Left lung (tissue), 10 donors: ENCODE data around the gene DYNC2LI1. TPM values are rescaled to one million over a fixed set of nuclear protein-coding genes. Genes with fewer than 3 reads are reported as not detected.

ENCODE experiments used
- ATAC-seq: fragments of 200-7000 bp; cut with Tn5 transposase; one replicate; pipeline ENCODE4 v1.9.1; 2020; ENCODE audit warnings: moderate library complexity
- DNase-seq, 4 donors: peaks; one replicate each; pipeline ENCODE4 v3.0.0-alpha.2; 2013 to 2020
- H3K27ac ChIP-seq, 2 donors: fragments of 200-600 bp; sonication (generic) in 1 of 2; one replicate each; pipeline versions ENCODE4 v1.5.0 to v1.8.0; 2020 to 2021
- H3K27me3 ChIP-seq, 2 donors: fragments of 200-600 bp; sonication (generic) in 1 of 2; one replicate each; pipeline versions ENCODE4 v1.5.0 to v1.8.0; 2020 to 2021
- H3K36me3 ChIP-seq, 2 donors: fragments of 200-600 bp; sonication (generic) in 1 of 2; one replicate each; pipeline versions ENCODE4 v1.5.0 to v1.8.0; 2020 to 2021
- H3K4me1 ChIP-seq, 2 donors: fragments of 200-600 bp; one replicate each; pipeline ENCODE4 v1.8.0; 2021
- H3K4me3 ChIP-seq, 2 donors: fragments of 200-600 bp; sonication (generic) in 1 of 2; one replicate each; pipeline versions ENCODE4 v1.5.0 to v1.8.0; 2020 to 2021; ENCODE audit warnings: mild to moderate bottlenecking in 1 of 2
- H3K9me3 ChIP-seq, 2 donors: fragments of 200-600 bp; sonication (generic) in 1 of 2; one replicate each; pipeline versions ENCODE4 v1.5.0 to v1.8.0; 2020 to 2021
- CTCF ChIP-seq, 2 donors: fragments of 200-600 bp; sonication (generic) in 1 of 2; IDR thresholded peaks; one replicate each; pipeline versions ENCODE4 v1.5.0 to v1.8.0; 2021; ENCODE audit warnings: antibody characterized with exemption in 2 of 2
- intact Hi-C, 2 donors: fragments of 100-400 bp; cut with DNase I; formaldehyde crosslinking; loops; one replicate each; pipeline versions ENCODE4 v1.11.2 to v1.14.2; 2022
- polyA plus RNA-seq, 6 donors: library from polyadenylated mRNA; unstranded; fragments of 120-200 nt; gene quantifications; one replicate each; pipeline ENCODE4 v1.2.1, GENCODE V29; 2013; ENCODE audit not compliant: insufficient read length in 6 of 6
- total RNA-seq, 2 donors: library from RNA; stranded (reverse); fragmentation: NEBNext Ultra II Directional; extraction: Animal tissue kit (Norgen Biotek cat#: 25700); gene quantifications; one replicate each; pipeline ENCODE4 v1.2.1, GENCODE V29; 2021
- donor health status: DM: no; HTN: yes; CAD: no.
- donor health status: DM: no; HTN: no; CAD: no.

The DYNC2LI1 gene
- total and polyA plus RNA-seq, 8 donors, result 17.8 to 105 (median 87.9) TPM

GRCh38 chr2:43749583-43749982 is 24.3 kb upstream of the DYNC2LI1 start:
- DNase-seq (no peak), ATAC-seq (no peak)
- H3K9me3 ChIP-seq, result no peaks in the 10 kb centered on the region
- intact Hi-C loops, result no loop called here
- H3K27me3 ChIP-seq, result no peaks in the 10 kb centered on the region
- H3K4me1 ChIP-seq, result no peaks in the 10 kb centered on the region
- no peaks in the 10 kb centered on the region for H3K36me3 ChIP-seq
- H3K27ac ChIP-seq, result no peak overlapping the region
- no peak overlapping the region for H3K4me3 ChIP-seq
- no peak for TF ChIP-seq CTCF (IDR thresholded peaks at IDR 0.05)

GRCh38 chr2:43751476-43751990 is 22.3 kb upstream of the DYNC2LI1 start:
- H3K27ac ChIP-seq, result no peak overlapping the region
- H3K4me3 ChIP-seq, result no peak overlapping the region
- ATAC-seq, result no peak
- intact Hi-C loops, result no loop called here
- no peaks in the 10 kb centered on the region for H3K9me3 ChIP-seq
- H3K36me3 ChIP-seq, result no peaks in the 10 kb centered on the region
- DNase-seq, result no peak
- TF ChIP-seq CTCF (IDR thresholded peaks at IDR 0.05), result no peak
- no peaks in the 10 kb centered on the region for H3K4me1 ChIP-seq
- no peaks in the 10 kb centered on the region for H3K27me3 ChIP-seq

- intact Hi-C loops, result no loop called here
- Histone ChIP-seq H3K4me3 (no peak overlapping the region), H3K27me3 (no peaks in the 10 kb centered on the region), H3K27ac (no peak overlapping the region), H3K9me3 (no peaks in the 10 kb centered on the region), H3K36me3 (no peaks in the 10 kb centered on the region), H3K4me1 (no peaks in the 10 kb centered on the region)
- ATAC-seq (no peak), DNase-seq (no peak)
- no peak for TF ChIP-seq CTCF (IDR thresholded peaks at IDR 0.05)
These were observed 21.5 kb upstream of the DYNC2LI1 start for GRCh38 chr2:43752302-43752701.

- Histone ChIP-seq H3K27me3 (no peaks in the 10 kb centered on the region), H3K27ac (no peak overlapping the region), H3K4me1 (no peaks in the 10 kb centered on the region), H3K36me3 (no peaks in the 10 kb centered on the region), H3K4me3 (no peak overlapping the region), H3K9me3 (no peaks in the 10 kb centered on the region)
- intact Hi-C loops, result no loop called here
- ATAC-seq (no peak), DNase-seq (no peak)
- no peak for TF ChIP-seq CTCF (IDR thresholded peaks at IDR 0.05)
These were observed 19.7 kb upstream of the DYNC2LI1 start for GRCh38 chr2:43754180-43754579.

GRCh38 chr2:43758739-43759138 is 15.1 kb upstream of the DYNC2LI1 start:
- Histone ChIP-seq H3K9me3 (no peaks in the 10 kb centered on the region), H3K4me3 (no peak overlapping the region), H3K4me1 (no peaks in the 10 kb centered on the region), H3K27ac (peak overlapping the region in 1 of 2 donors; percentile 39), H3K27me3 (no peaks in the 10 kb centered on the region), H3K36me3 (no peaks in the 10 kb centered on the region)
- no peak for TF ChIP-seq CTCF (IDR thresholded peaks at IDR 0.05)
- intact Hi-C loops, result no loop called here
- DNase-seq (peak in 1 of 4 donors; percentile 13), ATAC-seq (peak; percentile 30)
